Activated B cell treated with CpG ODN at 0.5 μM for 24 hours (primary cell): ENCODE results near the gene NRARP. TPM values are rescaled to one million over a fixed set of nuclear protein-coding genes. Genes with fewer than 3 reads are reported as not detected.

ENCODE experiments used
- ATAC-seq: fragments of 200-7000 bp; cut with Tn5 transposase; one replicate; pipeline ENCODE4 v1.10.0; 2021; ENCODE audit warnings: low read depth, mild to moderate bottlenecking, moderate library complexity
- CTCF ChIA-PET: fragments of 350-600 bp; sonication (Branson Sonifier 250); formaldehyde crosslinking; loops from one replicate; lab custom pipeline; 2021; ENCODE audit warnings: antibody characterized with exemption; lab: Charles Lee
- POLR2A ChIA-PET: fragments of 350-600 bp; sonication (Branson Sonifier 250); formaldehyde crosslinking; loops from one replicate; lab custom pipeline; 2021; ENCODE audit warnings: antibody characterized with exemption; lab: Charles Lee
- DNase-seq: peaks from one replicate; pipeline ENCODE4 v3.0.0; 2022
- H3K27ac Mint-ChIP-seq: one replicate; pipeline ENCODE4 v1.8.0; 2020; ENCODE audit warnings: mixed read lengths
- H3K27me3 Mint-ChIP-seq: one replicate; pipeline ENCODE4 v1.8.0; 2021; ENCODE audit warnings: mixed read lengths
- H3K36me3 Mint-ChIP-seq: one replicate; pipeline ENCODE4 v1.8.0; 2021; ENCODE audit warnings: low read depth, mixed read lengths
- H3K4me1 Mint-ChIP-seq: one replicate; pipeline ENCODE4 v1.8.0; 2021; ENCODE audit warnings: mixed read lengths
- H3K4me3 Mint-ChIP-seq: one replicate; pipeline ENCODE4 v1.8.0; 2020; ENCODE audit warnings: mild to moderate bottlenecking, mixed read lengths
- H3K9me3 Mint-ChIP-seq: one replicate; pipeline ENCODE4 v1.8.0; 2020; ENCODE audit warnings: mixed read lengths
- CTCF ChIP-seq: fragments of 200-600 bp; IDR thresholded peaks from one replicate; pipeline ENCODE4 v1.8.0; 2022; ENCODE audit warnings: antibody characterized with exemption, mild to moderate bottlenecking
- intact Hi-C: fragments of 100-400 bp; cut with micrococcal nuclease; formaldehyde crosslinking; loops from one replicate; pipeline ENCODE4 v1.15.1; 2024
- total RNA-seq: library from RNA; stranded (reverse); gene quantifications from 2 replicates; pipeline ENCODE4 v1.2.3, GENCODE V29; 2022

Gene NRARP
- total RNA-seq, 1 donor from 2014 or later, result 3.0 TPM

- CTCF ChIA-PET, result no interaction called here
Observed at GRCh38 chr9:137321726-137322361, 19.8 kb upstream of the NRARP start.

GRCh38 chr9:137320555-137321384 lies 18.7 kb upstream of the NRARP start:
- ATAC-seq (peak; percentile 89), DNase-seq (no peak)
- no peaks in the 10 kb centered on the region for H3K9me3 Mint-ChIP-seq
- H3K4me3 Mint-ChIP-seq, result peak overlapping the region; percentile 41
- peak overlapping the region; percentile 63 for H3K27ac Mint-ChIP-seq
- TF ChIP-seq CTCF, result no peak
- intact Hi-C loops, result no loop called here
- peaks cover 14% of the 10 kb centered on the region for H3K4me1 Mint-ChIP-seq
- H3K36me3 Mint-ChIP-seq, result no peaks in the 10 kb centered on the region
- POLR2A ChIA-PET, result interaction anchor here (0.5 to 1.8 kb wide), 9 partner anchors 9 to 234 kb away, joined by 3 to 12 read pairs (median 5); partner anchors contain the start of genes EXD3, MAN1B1, NOXA1 and NRARP
- CTCF ChIA-PET, result interaction anchor here (3.6 kb wide), 1 partner anchor 19 kb away, joined by 17 read pairs; the partner anchor contains the start of gene NRARP
- H3K27me3 Mint-ChIP-seq, result peaks cover 2% of the 10 kb centered on the region

More at GRCh38 chr9:137321726-137322361, 19.8 kb upstream of the NRARP start:
- intact Hi-C loops, result no loop called here
- H3K27me3 Mint-ChIP-seq, result peaks cover 2% of the 10 kb centered on the region
- peaks cover 1% of the 10 kb centered on the region for H3K9me3 Mint-ChIP-seq
- H3K4me3 Mint-ChIP-seq, result no peak overlapping the region
- H3K4me1 Mint-ChIP-seq, result peaks cover 25% of the 10 kb centered on the region
- ATAC-seq, result no peak
- POLR2A ChIA-PET, result interaction anchor here (1.5 to 1.8 kb wide), 2 partner anchors 20 to 101 kb away, joined by 5 to 12 read pairs; partner anchors contain the start of genes EXD3, NOXA1 and NRARP
- DNase-seq, result no peak
- no peak for TF ChIP-seq CTCF
- H3K36me3 Mint-ChIP-seq, result peaks cover 1% of the 10 kb centered on the region
- no peak overlapping the region for H3K27ac Mint-ChIP-seq

- POLR2A ChIA-PET, result interaction anchor here (0.6 to 1.8 kb wide), 8 partner anchors 8 to 233 kb away, joined by 3 to 12 read pairs (median 4); partner anchors contain the start of genes EXD3, MAN1B1, NOXA1 and NRARP
- no peak for TF ChIP-seq CTCF
- Mint-ChIP-seq H3K4me1 (peaks cover 11% of the 10 kb centered on the region), H3K36me3 (no peaks in the 10 kb centered on the region), H3K27me3 (peaks cover 2% of the 10 kb centered on the region), H3K27ac (no peak overlapping the region), H3K4me3 (no peak overlapping the region), H3K9me3 (no peaks in the 10 kb centered on the region)
- ATAC-seq (no peak), DNase-seq (no peak)
- intact Hi-C loops, result no loop called here
- CTCF ChIA-PET, result interaction anchor here (3.6 kb wide), 1 partner anchor 18 kb away, joined by 17 read pairs; the partner anchor contains the start of gene NRARP
Observed at GRCh38 chr9:137319739-137320551, 17.9 kb upstream of the NRARP start.

- no peaks in the 10 kb centered on the region for H3K9me3 Mint-ChIP-seq
- no peak for DNase-seq
Observed at GRCh38 chr9:137319011-137319738, 17.1 kb upstream of the NRARP start.

More at GRCh38 chr9:137319011-137319738, 17.1 kb upstream of the NRARP start:
- no peak for TF ChIP-seq CTCF
- peaks cover 8% of the 10 kb centered on the region for H3K4me1 Mint-ChIP-seq
- ChIA-PET CTCF (interaction anchor here (3.6 kb wide), 1 partner anchor 17 kb away, joined by 17 read pairs; the partner anchor contains the start of gene NRARP), POLR2A (interaction anchor here (0.6 to 1.0 kb wide), 3 partner anchors 16 to 100 kb away, joined by 3 to 4 read pairs (median 3); partner anchors contain the start of gene NRARP)
- intact Hi-C loops, result no loop called here
- peaks cover 2% of the 10 kb centered on the region for H3K27me3 Mint-ChIP-seq
- H3K4me3 Mint-ChIP-seq, result no peak overlapping the region
- no peak overlapping the region for H3K27ac Mint-ChIP-seq
- no peak for ATAC-seq
- H3K36me3 Mint-ChIP-seq, result no peaks in the 10 kb centered on the region
